CD1c-positive myeloid dendritic cell (primary cell): ENCODE results near the gene NHLH2.

ENCODE experiments used
- DNase-seq: peaks from one replicate; pipeline ENCODE4 v3.0.0-alpha.2; 2016; ENCODE audit errors: extremely low spot score

NHLH2 gene

GRCh38 chr1:115840605-115841460, at the start of gene NHLH2:
NHLH2 (minus strand) TSS chr1:115841126; CDS start chr1:115838372, 2,754 bp downstream.
- DNase-seq = peak; percentile 7

GRCh38 chr1:115890580-115890979, 49.7 kb upstream of the NHLH2 start:
- DNase-seq = no peak

GRCh38 chr1:115888976-115889375, 48.0 kb upstream of the NHLH2 start:
- no peak for DNase-seq

GRCh38 chr1:115882913-115883902, 42.3 kb upstream of the NHLH2 start:
- DNase-seq = no peak

GRCh38 chr1:115880981-115881672, 40.2 kb upstream of the NHLH2 start:
- DNase-seq = no peak

- peak; percentile 13 for DNase-seq
Measured at GRCh38 chr1:115879977-115880376, 39.1 kb upstream of the NHLH2 start.

- no peak for DNase-seq
Measured at GRCh38 chr1:115877511-115877910, 36.6 kb upstream of the NHLH2 start.

DNA sequence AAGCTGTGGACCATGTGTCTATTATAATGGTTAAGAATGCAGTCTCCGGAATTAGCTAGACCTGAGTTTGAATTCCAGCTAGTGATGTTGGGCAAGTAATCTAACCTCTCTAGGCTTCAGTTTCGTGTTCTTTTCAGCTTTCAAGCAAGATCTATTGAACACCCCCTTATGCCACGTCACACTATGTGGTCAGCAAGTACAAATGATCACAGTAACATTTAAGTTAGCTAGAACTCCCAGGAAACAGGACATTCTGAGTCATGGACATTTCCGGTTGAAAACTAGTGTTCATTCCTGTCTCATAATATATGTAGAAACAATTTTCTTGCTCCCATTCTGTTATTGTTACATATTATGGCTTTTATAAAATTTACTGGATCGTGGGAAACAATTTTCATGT, 34.0 kb upstream of the NHLH2 start:
- no peak for DNase-seq

GRCh38 chr1:115874497-115874896, 33.6 kb upstream of the NHLH2 start:
- DNase-seq = no peak

DNA sequence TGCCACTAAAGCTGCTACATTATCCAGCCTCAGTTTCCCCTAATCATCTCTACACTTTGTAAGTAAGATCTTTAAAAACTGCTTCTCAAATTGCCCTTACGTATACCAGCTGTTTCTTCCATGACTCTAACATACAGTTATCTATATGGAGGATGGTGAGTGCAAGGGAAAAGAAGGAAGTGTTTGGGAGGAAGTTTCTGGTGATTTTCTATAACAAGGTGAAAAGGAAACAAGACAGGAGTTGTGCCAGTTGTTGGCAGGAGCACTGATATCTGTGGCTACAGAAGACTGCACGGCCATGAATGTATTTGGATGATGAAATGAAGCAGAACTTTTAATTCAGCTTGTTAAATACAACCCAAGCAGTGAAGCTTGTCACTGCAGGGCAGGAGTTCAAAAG, 32.3 kb upstream of the NHLH2 start:
- DNase-seq = no peak

GRCh38 chr1:115869064-115869463, 28.1 kb upstream of the NHLH2 start:
- no peak for DNase-seq

DNA sequence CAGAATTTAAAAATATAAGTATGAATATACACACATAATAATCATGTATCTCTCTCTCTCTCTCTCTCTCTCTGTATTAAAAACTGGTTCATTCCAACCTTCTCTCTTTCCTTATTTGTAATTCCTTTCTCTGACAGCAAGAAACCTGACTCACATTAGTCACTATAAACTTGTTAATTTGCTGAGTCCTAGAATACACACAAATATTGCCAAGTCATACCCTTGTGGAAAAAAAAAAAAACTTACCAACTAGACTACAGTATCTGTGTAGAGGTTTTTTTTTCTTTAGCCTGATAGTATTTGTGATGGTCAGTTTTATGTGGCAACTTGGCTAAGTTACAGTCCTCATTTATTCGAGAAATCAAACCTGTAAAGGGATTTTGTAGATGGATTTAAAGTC, 26.3 kb upstream of the NHLH2 start:
- DNase-seq = no peak

DNA sequence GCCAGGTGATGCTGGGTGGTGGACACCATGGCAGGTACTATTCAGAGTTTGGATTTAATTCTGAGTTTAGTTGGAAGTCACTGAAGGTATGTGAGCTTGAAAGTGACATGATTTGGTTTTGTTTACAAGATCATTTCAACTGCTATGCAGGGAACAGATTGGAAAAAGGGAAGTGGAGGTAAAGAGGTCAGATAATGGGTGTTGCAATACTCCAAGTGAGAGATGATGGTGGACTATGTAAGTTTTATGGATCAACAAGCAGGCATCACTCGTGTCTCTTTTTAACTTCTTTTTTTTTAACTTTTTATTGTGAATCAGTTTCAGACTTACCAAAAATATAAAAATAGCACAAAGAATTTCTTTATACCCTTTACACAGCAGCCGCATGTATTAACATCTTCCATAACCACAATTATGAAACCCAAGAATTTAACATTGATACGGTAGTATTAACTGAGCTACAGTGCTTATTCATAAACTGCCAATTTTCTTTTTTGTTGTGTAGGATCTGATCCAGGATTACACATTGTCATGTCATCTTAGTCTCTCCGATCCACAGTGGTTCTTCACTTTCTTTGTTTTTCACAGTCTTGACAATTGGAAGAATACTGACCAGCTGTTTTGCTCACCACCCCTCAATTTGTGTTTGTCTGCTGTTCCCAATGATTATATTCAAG, 24.9 kb upstream of the NHLH2 start:
- DNase-seq = peak; percentile 39

DNA sequence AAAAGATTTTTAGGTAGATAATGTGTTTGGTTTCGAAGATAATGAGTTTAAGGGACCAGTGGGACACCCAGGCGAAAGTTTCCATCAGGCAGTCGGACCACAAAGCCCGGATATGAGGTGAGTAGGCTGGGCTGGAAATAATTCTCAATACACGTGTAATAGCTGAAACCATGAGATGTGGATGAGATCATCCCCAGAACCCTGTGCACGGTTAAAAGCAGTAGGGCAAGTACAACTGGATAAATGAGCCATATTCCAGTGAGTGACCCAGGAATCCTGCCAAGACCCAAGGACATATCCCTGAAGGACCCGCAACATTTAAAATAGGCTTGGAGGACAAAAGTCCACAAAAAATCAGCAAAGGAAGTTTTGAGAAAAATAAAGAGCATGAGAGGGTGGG, 21.5 kb upstream of the NHLH2 start:
- DNase-seq = no peak

GRCh38 chr1:115854005-115854404, 13.1 kb upstream of the NHLH2 start:
- no peak for DNase-seq

DNA sequence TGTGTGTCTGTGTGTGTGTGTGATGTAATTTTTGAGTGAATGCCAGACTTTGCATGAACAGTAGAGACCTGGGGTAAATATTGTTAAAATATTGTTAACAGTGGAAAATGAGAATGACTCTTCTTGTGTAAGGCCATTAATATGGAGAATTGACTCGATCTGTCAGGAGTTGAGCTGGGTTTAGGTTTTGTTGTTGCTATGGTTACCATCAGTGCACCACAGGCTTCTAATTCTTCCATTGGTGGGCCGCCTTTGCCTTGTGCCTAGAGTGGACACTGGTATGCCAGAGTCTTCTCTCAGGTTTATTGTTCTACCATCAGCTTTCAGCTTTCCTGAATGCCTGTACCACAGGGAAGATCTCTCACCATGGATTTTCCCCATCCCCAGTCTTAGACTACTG, 10.0 kb upstream of the NHLH2 start:
- no peak for DNase-seq

- DNase-seq = no peak
Measured at GRCh38 chr1:115847787-115848186, 6.9 kb upstream of the NHLH2 start.

GRCh38 chr1:115842948-115843347, 2.0 kb upstream of the NHLH2 start:
- DNase-seq = no peak

DNA sequence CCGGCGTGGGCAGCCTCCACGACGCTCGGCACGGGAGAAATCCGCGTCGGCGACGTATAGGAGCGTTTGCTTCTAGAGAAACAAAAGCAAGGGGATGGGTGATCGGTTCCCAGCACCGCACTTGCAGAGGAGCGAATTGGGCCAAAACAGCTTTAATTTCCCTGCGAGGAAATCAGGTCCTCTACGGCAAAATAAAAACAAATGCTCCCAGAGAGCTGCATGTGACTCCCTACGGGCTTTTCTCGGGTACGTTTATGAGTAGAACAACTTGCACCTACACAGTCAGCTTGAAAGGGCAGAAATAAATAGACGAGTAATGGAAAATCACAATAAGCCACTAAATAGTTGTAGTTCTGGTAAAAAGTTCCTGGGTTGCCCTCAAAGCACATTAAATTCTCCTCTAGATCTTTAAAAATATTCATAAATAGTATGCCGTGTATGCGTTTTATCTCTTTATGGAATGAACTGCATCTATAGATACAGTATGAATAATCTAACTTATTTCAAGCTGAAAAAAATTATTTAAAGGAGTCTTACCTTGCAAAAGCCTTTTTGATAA, 1.2 kb downstream of the NHLH2 start:
- no peak for DNase-seq

GRCh38 chr1:115839029-115839678, 1.8 kb downstream of the NHLH2 start:
- peak; percentile 13 for DNase-seq
